GM13976 (cell line): ENCODE results near the gene PAPPA.

Experiments
- DNase-seq: peaks from one replicate; pipeline ENCODE4 v3.0.0; 2012; ENCODE audit warnings: low spot score
- in situ Hi-C: fragments of 300-500 bp; cut with MboI; formaldehyde crosslinking; loops from one replicate; pipeline ENCODE4 v1.12.0; 2022; ENCODE audit warnings: low sequenced_read_pairs, mixed read lengths, inconsistent platforms; ENCODE audit not compliant: unreplicated experiment
- TF ChIP-seq, protein P1 (sequence below): IDR thresholded peaks from 2 replicates; pipeline ENCODE4 v1.5.1; 2012; ENCODE audit warnings: borderline replicate concordance, mild to moderate bottlenecking; ENCODE audit not compliant: insufficient read depth; ENCODE audit errors: extremely low read depth, missing control alignments, control extremely low read depth

Gene PAPPA

DNA sequence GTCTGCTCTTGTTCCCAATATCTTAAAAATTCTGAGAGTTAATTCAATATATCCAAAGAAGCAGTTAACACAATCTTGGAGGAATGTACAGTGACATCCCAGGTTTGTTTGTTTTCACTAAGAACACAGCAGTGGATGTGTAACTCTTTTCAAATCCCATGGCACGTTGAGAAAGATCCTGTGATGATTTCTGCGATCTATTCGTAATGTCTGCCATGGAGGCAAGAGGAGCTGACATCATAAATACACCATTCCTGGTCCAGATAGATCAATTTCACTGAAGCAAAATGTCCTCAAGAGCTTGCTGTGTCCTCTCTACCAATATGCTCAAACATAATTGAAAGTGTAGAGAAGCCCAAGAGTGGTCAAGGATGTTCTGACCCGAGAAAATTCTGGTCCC, 280.7 kb downstream of the PAPPA start:
- in situ Hi-C loops, result no loop called here
- TF ChIP-seq, protein P1, sequence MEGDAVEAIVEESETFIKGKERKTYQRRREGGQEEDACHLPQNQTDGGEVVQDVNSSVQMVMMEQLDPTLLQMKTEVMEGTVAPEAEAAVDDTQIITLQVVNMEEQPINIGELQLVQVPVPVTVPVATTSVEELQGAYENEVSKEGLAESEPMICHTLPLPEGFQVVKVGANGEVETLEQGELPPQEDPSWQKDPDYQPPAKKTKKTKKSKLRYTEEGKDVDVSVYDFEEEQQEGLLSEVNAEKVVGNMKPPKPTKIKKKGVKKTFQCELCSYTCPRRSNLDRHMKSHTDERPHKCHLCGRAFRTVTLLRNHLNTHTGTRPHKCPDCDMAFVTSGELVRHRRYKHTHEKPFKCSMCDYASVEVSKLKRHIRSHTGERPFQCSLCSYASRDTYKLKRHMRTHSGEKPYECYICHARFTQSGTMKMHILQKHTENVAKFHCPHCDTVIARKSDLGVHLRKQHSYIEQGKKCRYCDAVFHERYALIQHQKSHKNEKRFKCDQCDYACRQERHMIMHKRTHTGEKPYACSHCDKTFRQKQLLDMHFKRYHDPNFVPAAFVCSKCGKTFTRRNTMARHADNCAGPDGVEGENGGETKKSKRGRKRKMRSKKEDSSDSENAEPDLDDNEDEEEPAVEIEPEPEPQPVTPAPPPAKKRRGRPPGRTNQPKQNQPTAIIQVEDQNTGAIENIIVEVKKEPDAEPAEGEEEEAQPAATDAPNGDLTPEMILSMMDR, result no peak
- no peak for DNase-seq

GRCh38 chr9:116435706-116436105, 282.1 kb downstream of the PAPPA start:
- in situ Hi-C loops, result no loop called here
- no peak for DNase-seq
- TF ChIP-seq, protein P1, result no peak

GRCh38 chr9:116436121-116436520, 282.5 kb downstream of the PAPPA start:
- in situ Hi-C loops, result no loop called here
- DNase-seq, result no peak

GRCh38 chr9:116437411-116438370, 284.1 kb downstream of the PAPPA start:
- in situ Hi-C loops, result no loop called here
- TF ChIP-seq, protein P1, result no peak
- DNase-seq, result no peak

More at GRCh38 chr9:116436121-116436520, 282.5 kb downstream of the PAPPA start:
- TF ChIP-seq, protein P1, result no peak

GRCh38 chr9:116442528-116442927, 288.9 kb downstream of the PAPPA start:
- DNase-seq, result no peak
- in situ Hi-C loops, result no loop called here
- TF ChIP-seq, protein P1, result no peak

GRCh38 chr9:116447934-116448333, 294.3 kb downstream of the PAPPA start:
- DNase-seq, result no peak
- in situ Hi-C loops, result no loop called here
- TF ChIP-seq, protein P1, result no peak
